Gastrocnemius medialis (tissue), 4 donors: ENCODE results near the gene CCDC51. TPM values are rescaled to one million over a fixed set of nuclear protein-coding genes. Genes with fewer than 3 reads are reported as not detected.
A peak's percentile ranks its signal among the peaks of the same experiment; 100 is the strongest.
"Not testable (repeated sequence)": the region's sequence is repeated elsewhere in the genome, so short reads cannot be mapped to it uniquely, and the experiment has no call there.

ENCODE experiments used
- ATAC-seq, 2 donors: fragments of 150-250 bp; one replicate each; pipeline ENCODE4 v1.9.1; 2016
- DNase-seq, 2 donors: peaks; one replicate each; pipeline ENCODE4 v3.0.0-alpha.2; 2019
- H3K27ac ChIP-seq, 4 donors: fragments of 200-600 bp; sonication (generic); 1 replicate in 1 of 4; 2 replicates in 3 of 4; pipeline ENCODE4 v1.5.1; 2016 to 2018; ENCODE audit warnings: mild to moderate bottlenecking in 2 of 4, moderate library complexity in 1 of 4
- H3K27me3 ChIP-seq, 3 donors: fragments of 200-600 bp; sonication (generic) in 2 of 3; 1 replicate in 1 of 3; 2 replicates in 2 of 3; pipeline versions ENCODE4 v1.5.1 to v1.6.0; 2016 to 2019; ENCODE audit warnings: mild to moderate bottlenecking in 1 of 3, moderate library complexity in 1 of 3
- H3K36me3 ChIP-seq, 2 donors: fragments of 200-600 bp; sonication (generic) in 1 of 2; one replicate each; pipeline ENCODE4 v1.5.1; 2017 to 2018
- H3K4me1 ChIP-seq, 2 donors: fragments of 200-600 bp; sonication (generic) in 1 of 2; one replicate each; pipeline ENCODE4 v1.5.1; 2016 to 2017; ENCODE audit warnings: mild to moderate bottlenecking in 2 of 2
- H3K4me3 ChIP-seq, 4 donors: fragments of 200-600 bp; sonication (generic) in 3 of 4; 1 replicate in 1 of 4; 2 replicates in 3 of 4; pipeline ENCODE4 v1.5.1; 2016 to 2019; ENCODE audit warnings: mild to moderate bottlenecking in 2 of 4
- H3K9me3 ChIP-seq, 3 donors: fragments of 200-600 bp; sonication (generic) in 2 of 3; 1 replicate in 1 of 3; 2 replicates in 2 of 3; pipeline ENCODE4 v1.5.1; 2016 to 2019
- CTCF ChIP-seq, 5 experiments: fragments of 450-650 bp in 3 of 5; fragments of 200-600 bp in 2 of 5; sonication (generic) in 2 of 5; IDR thresholded peaks in 4 of 5; conservative IDR thresholded peaks in 1 of 5; 1 replicate in 4 of 5; 2 replicates in 1 of 5; pipeline ENCODE4 v1.5.1; 2016 to 2019; ENCODE audit warnings: antibody characterized with exemption in 5 of 5, mild to moderate bottlenecking in 3 of 5, moderate library complexity in 3 of 5
- POLR2A ChIP-seq, 2 donors: fragments of 450-650 bp; IDR thresholded peaks; one replicate each; pipeline ENCODE4 v1.6.1; 2017; ENCODE audit warnings: antibody characterized with exemption in 2 of 2, mild to moderate bottlenecking in 2 of 2, moderate library complexity in 2 of 2
- in situ Hi-C, 4 donors: fragments of 200-750 bp; cut with MboI; loops; one replicate each; pipeline versions ENCODE4 v1.15.0 to v1.8.0; 2017; ENCODE audit warnings: low sequenced_read_pairs in 4 of 4
- intact Hi-C: fragments of 100-400 bp; cut with DNase I; formaldehyde crosslinking; loops from one replicate; pipeline ENCODE4 v1.15.1; 2023; ENCODE audit warnings: low total_unique reads
- total RNA-seq, 4 donors: library from RNA; depleted of rRNA; stranded (reverse); fragments of >200 nt; gene quantifications; one replicate each; pipeline versions ENCODE4 v1.1.0 to v1.2.3, GENCODE V29; 2016

CCDC51 gene
- total RNA-seq: 10 to 100 TPM in 2 of 4 donors, 1 to 10 TPM in 2; 4.9 to 12.2 (median 9.9) TPM

- Histone ChIP-seq H3K9me3 (no peaks in the 10 kb centered on the region), H3K27me3 (no peaks in the 10 kb centered on the region), H3K36me3 (peaks cover 0 to 26% of the 10 kb centered on the region in 2 donors), H3K27ac (peak within 1 kb of the TSS; percentile 85 to 96 (median 94)), H3K4me1 (peaks cover 21 to 24% of the 10 kb centered on the region in 2 donors), H3K4me3 (peak within 1 kb of the TSS; percentile 74 to 95 (median 92))
- intact Hi-C loops (loop anchor here (2.0 to 10.0 kb wide), 3 partner anchors 117 to 1275 kb away; partner anchors contain the start of genes PFKFB4 and SETD2), in situ Hi-C loops (loop anchor here (5.0 to 10.0 kb wide), 4 partner anchors 38 to 168 kb away; no protein-coding TSS in a partner anchor)
- ATAC-seq: peak; percentile 96 to 97
- TF ChIP-seq POLR2A (IDR thresholded peaks at IDR 0.05): peak; percentile 84 to 95
- no peak for TF ChIP-seq CTCF (IDR thresholded peaks at IDR 0.05 in 4 of 5, conservative IDR thresholded peaks at IDR 0.05 in 1 of 5)
- peak; percentile 98 for DNase-seq
These were observed at the start of gene CCDC51, which contains the start of gene TMA7 for GRCh38 chr3:48439820-48440589. Gene CCDC51, minus strand, starts transcription at chr3:48440119. Its CDS starts 4,991 bp downstream, at chr3:48435128. Gene TMA7, plus strand, starts transcription at chr3:48440257. Its CDS starts 40 bp downstream, at chr3:48440297.

- Histone ChIP-seq H3K27ac (no peak overlapping the region), H3K4me1 (no peaks in the 10 kb centered on the region), H3K27me3 (no peaks in the 10 kb centered on the region), H3K4me3 (no peak overlapping the region), H3K36me3 (no peaks in the 10 kb centered on the region), H3K9me3 (no peaks in the 10 kb centered on the region)
- intact Hi-C loops: no loop called here
- in situ Hi-C loops: no loop called here
- no peak for DNase-seq
- ATAC-seq: no peak
- no peak for TF ChIP-seq CTCF (IDR thresholded peaks at IDR 0.05 in 4 of 5, conservative IDR thresholded peaks at IDR 0.05 in 1 of 5)
- TF ChIP-seq POLR2A (IDR thresholded peaks at IDR 0.05): no peak
These were observed 47.0 kb upstream of the CCDC51 start for GRCh38 chr3:48486952-48487351.

- H3K36me3 ChIP-seq, H3K27ac ChIP-seq, H3K4me3 ChIP-seq, H3K9me3 ChIP-seq, in situ Hi-C loops, DNase-seq, H3K27me3 ChIP-seq, ATAC-seq, intact Hi-C loops, H3K4me1 ChIP-seq: not testable (repeated sequence)
These were observed 42.9 kb upstream of the CCDC51 start for GRCh38 chr3:48482822-48483221.

- H3K9me3 ChIP-seq, H3K27me3 ChIP-seq, DNase-seq, intact Hi-C loops, in situ Hi-C loops, H3K4me1 ChIP-seq, H3K27ac ChIP-seq, ATAC-seq, H3K36me3 ChIP-seq, H3K4me3 ChIP-seq: not testable (repeated sequence)
These were observed 41.0 kb upstream of the CCDC51 start for GRCh38 chr3:48480891-48481290.

GRCh38 chr3:48478626-48479555, 39.0 kb upstream of the CCDC51 start:
- DNase-seq (no peak), ATAC-seq (no peak)
- H3K27me3 ChIP-seq: no peaks in the 10 kb centered on the region
- H3K4me3 ChIP-seq: no peak overlapping the region
- in situ Hi-C loops (no loop called here), intact Hi-C loops (no loop called here)
- TF ChIP-seq POLR2A (IDR thresholded peaks at IDR 0.05) (no peak), CTCF (IDR thresholded peaks at IDR 0.05 in 4 of 5, conservative IDR thresholded peaks at IDR 0.05 in 1 of 5) (no peak)
- no peaks in the 10 kb centered on the region for H3K36me3 ChIP-seq
- no peaks in the 10 kb centered on the region for H3K4me1 ChIP-seq
- H3K27ac ChIP-seq: peak overlapping the region in 2 of 4 donors; percentile 27 to 54
- H3K9me3 ChIP-seq: no peaks in the 10 kb centered on the region
